Right lung (tissue), 5 donors: ENCODE results near the gene RUNX2. TPM values are rescaled to one million over a fixed set of nuclear protein-coding genes. Genes with fewer than 3 reads are reported as not detected.

Experiments
- DNase-seq, 2 donors: peaks; one replicate each; pipeline ENCODE4 v3.0.0-alpha.2; 2013
- polyA plus RNA-seq, 5 donors: library from polyadenylated mRNA; unstranded; fragments of 120-200 nt; gene quantifications; one replicate each; pipeline versions ENCODE4 v1.2.1 to v1.2.3, GENCODE V29; 2013; ENCODE audit warnings: inconsistent platforms in 1 of 5, low replicate concordance in 1 of 5; ENCODE audit not compliant: insufficient read length in 5 of 5, insufficient read depth in 1 of 5

Gene RUNX2
- polyA plus RNA-seq, 5 donors: 1.8 to 3.9 (median 3.3) TPM

DNA sequence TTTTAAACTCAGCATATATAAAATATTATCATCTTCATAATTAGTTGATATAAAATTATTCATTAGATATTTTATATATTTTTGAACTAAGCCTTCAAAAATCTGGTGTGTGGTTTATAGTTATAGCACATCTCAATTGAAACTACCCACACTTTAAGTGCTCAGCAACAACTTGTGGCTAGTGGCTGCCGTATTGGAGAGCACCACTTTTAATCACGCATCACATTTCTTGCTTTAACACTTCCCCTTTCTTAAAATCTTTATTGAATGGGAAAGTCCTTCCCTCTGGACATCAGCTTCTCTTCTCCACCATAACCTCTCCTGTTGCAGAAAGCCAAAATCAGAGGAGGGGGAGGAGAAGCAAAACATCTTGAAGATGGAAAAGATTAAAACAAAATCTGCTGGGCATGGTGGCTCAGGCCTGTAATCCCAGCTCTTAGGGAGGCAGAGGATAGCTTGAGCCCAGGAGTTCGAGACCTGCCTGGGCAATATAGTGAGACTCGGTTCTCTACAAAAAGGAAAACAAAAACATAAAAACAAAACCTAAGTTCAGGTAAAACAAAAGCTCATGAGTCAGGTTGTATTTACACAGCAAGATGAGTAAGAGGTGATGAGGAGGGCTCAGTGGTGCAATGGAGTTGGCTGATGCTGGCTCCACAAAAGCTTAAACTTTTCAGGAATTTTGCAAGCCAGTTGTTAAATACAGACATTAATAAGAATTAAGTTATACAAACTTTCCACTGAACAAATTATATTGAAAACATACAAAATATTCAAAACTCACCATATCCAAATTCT is 286.6 kb downstream of the RUNX2 start:
- DNase-seq: no peak

DNA sequence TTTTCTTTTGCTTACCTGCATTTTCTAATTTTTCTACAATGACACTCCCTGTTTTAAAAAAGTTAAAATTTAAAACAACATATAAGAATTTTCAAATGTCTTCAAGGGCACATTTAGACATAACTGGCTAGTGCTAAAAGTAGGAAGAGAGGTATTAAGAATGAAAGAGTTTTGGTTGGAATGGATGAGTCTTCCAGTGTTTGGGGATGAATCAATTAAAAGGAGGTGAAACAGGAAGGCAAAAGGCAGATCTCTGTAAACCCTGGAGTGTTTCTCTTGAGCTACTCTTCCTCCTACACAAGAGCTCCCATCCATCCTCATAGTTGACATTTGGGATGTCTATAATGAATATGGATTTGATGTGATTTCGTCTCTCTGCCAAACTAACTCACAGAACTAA is 288.1 kb downstream of the RUNX2 start:
- no peak for DNase-seq

DNA sequence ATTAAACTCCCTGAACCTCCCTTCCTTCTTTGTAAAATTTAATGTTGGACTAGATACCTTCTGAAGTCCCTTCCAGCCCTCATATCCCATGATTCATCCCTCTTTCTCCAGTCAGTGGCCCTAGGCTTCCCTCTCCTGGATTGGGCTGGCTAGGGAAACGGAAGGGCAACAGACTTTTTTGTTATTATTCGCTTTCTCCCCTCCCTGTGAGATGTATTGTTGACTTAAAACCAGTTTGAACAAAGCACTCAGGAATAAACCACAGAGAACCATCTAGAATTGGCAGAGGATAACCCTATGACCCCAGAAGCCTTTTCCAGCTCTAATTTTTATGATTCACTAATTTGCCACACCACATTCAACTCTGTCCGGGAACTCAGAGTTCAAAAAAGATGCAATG is 289.3 kb downstream of the RUNX2 start:
- no peak for DNase-seq

DNA sequence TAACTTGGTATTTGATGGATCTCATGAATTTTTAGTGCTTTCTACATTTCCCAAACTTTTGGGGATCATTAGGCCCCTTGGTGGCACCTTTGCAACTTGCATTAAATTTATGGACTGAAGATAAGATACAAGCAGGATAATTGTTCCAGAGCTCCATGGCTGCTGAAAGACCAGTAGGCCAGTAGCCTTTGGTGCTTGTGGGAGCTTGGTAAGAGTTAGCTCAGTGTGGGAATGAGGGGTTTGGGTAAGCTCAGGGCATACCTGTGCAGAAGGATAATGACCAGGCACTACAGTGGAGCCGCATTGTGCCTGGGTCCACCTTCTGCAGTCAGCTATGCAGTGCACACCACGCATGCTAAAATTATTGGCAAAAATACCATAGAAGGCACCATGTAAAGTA is 290.1 kb downstream of the RUNX2 start:
- DNase-seq: no peak

DNA sequence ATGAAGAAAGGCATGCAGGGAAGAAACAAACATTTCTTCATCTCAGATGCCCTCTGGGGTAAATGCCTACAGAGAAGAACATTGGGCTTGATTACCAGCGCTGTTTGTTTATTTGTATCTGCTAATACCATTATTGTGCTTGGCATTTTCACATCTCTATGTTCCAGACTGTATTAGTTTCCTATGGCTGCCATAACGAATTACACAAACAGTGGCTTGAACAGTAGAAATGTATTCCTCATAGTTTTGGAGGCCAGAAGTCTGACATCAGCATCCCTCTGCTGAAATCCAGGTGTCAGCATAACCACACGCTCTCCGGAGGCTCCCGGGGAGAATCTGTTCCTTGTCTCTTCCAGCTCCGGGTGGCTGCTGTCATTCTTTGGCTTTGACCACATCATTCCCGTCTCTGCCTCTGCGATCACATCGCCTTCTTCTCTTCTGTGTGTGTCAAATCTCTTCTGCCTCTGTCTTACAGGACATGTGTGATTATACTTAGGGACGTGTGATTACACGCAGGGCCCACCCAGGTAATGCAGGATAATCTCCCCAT is 291.2 kb downstream of the RUNX2 start:
- no peak for DNase-seq

DNA sequence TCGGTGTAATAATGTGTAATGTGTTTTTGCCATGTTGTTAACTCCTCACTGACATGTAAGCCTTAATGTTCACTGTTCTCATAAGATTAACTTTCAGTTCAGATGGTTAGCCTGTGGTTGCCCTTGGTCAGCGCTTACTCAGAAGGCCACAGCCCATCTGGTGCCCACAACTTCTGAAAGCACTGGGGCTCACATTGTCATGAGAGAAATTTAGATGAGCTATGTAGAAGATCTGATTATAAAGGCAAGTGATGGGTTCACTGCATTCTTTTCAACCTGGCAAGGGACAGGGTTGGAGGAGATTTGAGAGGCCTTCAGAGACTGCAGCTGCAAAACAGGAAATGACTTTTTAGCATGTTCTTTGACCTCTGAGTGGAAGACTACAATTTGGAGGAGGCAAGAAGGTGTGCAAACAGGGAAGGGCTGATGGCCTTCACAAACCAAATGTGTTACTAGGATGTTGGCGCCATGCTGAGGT is 291.9 kb downstream of the RUNX2 start:
- DNase-seq: no peak

DNA sequence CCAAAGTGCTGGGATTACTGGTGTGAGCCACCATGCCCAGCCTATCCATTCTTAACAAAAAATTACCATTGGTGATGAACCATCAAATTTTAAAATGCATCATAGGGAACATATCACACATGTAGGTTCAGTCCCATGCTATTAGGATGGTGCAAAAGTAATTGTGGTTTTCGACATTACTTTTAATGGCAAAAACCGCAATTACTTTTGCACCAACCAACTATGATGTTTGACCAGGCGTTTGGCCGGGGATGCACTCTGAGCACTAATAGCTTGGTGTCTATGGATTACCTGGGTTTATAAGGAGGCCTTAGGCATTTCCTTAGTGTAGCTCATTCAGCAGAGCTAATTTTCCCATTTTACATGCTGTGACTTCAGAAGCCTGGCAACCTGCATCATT is 296.1 kb downstream of the RUNX2 start:
- no peak for DNase-seq

DNA sequence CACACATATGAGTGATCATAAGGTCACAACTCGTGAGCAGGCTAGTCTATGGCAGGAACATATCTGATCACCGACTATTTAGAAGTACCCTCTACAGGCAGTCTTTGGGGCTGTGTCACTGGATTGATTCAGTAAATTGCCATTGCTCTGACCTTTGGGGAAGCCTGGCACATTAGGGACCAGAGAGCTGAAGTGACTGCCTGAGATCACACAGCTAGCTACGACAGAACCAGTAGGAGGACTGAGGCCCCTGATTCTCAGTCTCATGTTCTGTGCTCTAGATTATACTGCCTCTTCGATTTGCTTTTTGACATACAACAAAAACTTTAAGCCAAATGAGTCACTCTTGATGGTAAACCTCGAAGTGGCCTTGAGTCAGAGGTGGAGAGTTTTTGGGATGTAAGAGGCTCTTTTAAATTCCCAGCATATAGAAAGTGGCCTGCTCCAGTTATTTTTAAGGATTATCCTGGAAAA is 297.1 kb downstream of the RUNX2 start:
- no peak for DNase-seq

DNA sequence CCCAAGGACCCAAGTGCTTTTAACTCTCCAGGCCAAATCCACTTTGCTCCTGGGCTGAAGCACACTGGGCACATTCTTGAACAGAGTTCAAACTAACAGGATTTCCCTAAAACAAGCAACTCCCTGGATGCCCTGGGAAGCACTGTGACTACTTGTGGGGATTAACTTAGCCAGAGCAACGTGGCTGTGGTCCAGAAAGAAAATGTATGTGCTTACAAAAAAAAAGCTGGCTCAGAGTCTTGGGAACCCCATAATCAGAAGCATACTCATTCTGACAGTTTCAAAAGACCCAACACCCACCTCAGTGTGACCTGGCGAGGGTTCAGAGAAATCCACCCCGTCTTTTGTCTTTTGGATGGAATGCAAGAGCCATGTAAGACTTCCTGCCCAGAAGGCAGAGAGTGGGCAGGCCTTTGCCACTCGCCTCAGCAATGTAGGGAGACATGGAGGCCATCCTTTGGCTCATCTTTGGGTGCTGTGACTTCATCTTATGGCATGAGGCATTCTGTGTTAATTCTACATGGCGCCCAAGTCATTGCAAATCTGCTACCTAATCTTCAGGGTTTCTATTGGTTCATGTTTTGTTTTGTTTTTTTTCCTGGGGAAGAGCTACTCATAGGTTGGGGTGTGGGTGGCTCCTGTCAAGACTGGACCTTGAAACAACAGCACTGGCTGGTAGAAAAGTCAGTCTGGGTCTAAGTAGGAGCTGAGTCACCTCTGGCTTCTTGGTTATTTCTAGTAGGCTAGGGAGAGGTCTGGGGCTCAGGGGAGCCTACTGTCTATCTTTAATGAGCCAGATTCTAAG is 298.2 kb downstream of the RUNX2 start:
- DNase-seq: no peak

DNA sequence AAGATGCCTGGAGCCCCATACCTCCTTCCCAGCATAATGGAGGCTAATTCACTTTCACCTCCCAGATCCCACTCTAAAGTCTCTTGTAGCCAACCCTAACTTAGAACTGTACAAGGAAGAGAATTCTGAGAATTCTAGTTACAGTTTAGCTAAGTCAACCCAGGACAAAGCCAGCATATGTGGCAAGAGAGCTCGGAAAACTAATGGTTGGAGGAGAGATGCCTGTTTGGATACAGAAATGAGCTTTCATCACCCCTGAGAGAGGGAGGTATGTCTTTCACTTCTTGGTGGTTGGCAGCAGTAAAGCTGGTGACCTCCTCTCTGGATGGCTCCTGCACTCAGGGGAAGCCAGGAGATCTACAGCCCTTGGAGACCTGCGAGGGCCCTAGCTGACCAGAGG is 302.2 kb downstream of the RUNX2 start:
- no peak for DNase-seq

DNA sequence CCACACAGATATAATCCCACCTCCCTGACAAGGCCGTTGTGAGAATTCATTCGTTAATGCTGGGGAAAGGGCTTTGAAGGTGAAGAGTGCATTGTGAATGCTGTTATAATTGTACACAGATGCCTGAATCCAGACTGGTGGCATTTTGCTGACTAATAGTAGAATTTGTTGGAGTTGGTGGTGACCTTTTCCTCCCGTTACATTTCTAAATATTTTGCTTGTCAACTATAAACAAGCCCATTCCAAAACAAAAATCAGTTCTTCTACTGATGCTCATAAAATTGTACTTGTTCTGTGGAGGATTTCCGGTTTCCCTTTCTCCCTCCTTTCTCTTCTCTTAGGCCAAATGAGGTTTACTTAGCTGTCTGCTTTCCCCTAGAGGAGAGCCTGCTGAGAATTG is 302.7 kb downstream of the RUNX2 start:
- no peak for DNase-seq

DNA sequence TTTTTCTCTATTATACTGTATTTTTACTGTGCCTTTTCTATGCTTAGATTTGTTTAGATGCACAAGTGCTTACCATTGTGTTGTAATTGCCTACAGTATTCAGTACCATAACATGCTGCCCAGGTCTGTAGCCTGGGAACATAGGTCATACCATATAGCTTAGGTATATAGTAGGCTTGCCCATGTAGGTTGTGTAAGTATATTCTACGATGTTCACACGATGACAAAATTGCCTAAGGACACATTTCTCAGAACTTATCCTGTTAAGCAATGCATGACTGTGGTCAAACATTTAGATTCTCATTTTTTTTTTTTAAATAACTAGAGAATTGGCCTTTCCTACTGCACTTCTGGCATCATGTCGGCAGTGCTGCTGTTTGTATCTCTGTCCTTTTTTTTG is 303.3 kb downstream of the RUNX2 start:
- no peak for DNase-seq

DNA sequence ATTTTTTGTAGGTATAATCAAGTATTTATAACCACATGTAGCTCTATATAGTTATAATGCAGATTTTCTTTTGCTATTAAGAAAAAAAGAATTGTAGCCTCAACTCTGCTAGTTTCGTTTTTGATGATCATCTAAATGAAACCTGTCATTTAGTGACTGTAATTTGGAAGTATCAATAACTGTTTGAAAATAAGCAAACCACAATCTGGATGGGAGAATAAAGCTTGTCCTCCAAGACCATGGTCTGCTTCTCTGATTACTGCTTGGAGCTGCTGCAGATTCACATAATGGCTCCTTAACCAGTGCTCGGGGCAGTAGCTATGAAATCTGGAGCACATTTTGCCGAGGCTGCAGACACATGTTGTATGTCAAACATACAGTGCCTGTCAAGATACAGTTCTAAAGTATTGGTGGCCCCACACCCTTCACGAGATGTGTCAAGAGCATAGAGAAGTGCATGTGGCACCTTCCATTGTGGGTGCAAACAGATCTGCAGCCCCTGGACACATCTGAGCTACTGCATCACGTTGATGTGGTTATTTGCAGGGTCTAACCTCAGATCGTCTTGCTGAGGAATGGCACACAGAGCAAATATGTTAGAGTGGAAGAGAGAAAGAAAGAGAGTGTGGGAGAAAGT is 305.3 kb downstream of the RUNX2 start:
- DNase-seq: no peak

DNA sequence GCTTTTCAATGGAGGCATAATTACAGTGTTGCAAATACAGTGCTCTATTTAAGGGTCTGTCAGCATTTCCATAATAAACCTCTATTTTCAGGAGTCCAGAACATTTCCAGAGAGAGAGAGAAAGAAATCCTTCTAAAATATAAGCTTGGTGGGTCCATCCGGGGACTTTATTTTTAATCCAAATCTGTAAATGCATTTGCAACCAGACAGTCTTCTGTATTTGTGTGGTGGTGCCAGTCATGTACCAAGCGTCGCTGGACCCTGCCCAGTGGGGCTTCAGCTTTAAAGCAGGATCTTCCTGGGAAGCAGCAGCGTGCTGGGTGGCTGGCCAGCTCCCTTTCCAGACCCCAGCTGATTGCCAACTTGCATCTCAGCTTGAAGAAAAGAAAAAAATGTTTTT is 306.1 kb downstream of the RUNX2 start:
- DNase-seq: no peak

DNA sequence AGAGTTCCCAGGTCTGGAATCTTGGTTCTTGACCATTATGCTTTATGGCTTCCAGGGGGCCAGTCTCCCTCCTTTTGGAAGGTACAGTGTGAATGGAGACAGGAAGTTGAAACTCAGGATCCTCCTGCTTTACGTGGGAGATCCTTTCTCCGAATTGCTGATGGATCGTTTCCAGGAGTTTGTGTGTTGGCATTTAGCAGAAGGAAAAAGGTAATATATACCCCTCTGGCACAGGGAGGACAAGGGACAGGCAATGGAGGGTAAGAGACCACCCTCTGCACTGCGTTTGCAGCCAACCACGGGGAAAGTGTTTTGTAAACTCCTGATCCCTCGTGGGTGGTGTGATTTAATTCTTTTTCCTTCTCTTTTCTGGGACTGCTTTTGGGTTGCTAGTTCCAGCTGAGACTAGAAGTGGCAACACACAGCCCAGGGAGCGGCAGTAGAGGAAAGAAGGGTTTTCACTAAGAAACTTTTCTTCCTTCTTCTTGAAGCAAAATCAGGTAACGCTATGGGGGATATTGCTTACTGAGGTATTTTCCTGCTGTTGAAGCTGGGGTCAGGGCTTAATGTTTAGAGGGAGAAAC is 307.2 kb downstream of the RUNX2 start:
- no peak for DNase-seq

DNA sequence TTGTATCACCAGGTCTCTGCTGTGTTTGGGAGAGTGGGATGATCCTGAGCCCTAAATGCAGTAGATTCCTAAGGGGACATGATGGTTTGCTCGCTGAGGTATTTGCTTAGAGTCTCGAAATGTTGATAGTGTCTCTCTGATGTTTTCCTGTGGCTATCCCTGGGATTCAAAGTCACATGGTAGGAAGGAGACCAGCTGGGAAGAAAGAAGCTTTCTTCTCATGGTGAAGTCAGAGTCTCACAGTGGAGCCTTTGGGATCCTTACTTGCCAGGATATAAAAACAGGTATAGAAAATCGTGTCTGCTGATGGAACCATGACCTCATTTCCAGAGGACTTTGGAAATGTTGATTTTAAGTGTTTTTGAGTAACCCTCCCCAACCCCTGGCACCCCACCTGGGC is 308.9 kb downstream of the RUNX2 start:
- DNase-seq: no peak

DNA sequence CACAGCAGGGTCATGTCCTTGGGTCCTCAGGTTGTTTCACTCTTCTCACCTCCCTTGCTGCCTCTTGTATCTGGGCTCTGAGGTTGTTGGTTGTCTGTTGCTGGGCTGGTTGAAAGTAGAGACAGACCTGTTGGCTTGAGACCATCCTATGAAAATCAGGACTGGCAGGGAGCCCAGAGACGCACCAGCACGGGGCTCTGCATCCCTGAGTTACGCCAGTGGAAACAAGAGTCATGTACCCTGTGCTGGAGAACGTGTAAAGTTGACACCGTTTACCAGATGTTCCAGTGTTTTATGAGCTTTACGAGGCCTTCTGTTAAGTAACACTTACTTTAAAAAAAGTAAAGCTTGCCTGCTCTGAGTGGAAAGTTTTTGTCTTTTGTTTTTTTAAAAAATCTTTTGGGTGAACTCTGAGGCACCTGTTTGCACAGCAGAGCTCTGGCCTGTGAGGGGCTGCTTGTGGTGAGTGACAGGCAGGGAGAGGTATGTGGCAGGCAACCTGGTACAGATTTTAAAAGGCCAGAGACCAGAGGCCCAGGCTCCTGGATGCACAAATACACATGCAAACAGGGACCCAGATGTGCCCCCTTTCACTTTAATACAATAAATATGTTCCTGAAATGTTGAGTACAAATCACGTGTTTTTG is 309.6 kb downstream of the RUNX2 start:
- no peak for DNase-seq

DNA sequence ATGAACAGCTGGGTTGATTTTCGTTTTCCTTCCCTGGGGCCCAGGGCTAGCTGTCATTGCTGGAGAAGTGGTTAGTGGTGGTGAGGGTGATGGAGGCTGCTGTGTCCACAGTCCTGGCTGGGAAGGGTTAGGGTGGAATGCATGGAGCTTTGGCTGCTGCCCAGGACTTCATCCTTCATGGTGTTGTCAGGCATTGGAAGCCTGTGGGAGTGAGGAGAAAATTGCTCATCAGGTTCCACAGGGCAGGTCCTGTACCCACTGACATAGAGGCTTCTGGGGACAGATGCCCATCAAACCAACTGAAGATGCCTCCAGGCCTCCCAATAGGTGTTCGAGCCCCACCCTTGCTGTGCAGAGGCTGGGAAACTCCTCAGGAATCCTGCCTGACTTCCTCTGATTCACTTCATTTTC is 312.0 kb downstream of the RUNX2 start:
- no peak for DNase-seq

DNA sequence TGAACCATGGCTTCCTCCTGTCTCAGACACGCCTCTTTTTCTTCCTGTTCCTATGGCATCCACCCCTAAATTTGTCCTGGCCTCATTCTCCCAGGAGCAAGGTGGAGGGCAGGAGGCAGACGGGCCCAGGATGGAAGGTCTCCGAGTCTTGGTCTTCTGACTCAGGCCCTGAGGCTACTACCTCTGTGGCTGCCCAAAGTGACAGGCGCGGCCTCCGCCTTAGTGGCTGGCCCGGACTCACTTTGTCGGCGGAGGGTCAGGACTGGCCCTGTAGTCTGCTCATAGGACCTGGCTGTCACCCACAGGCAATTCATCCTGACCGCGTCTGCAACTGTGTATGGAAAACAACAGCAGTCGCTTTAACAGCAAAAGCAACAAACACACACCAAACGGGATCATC is 312.7 kb downstream of the RUNX2 start:
- DNase-seq: no peak

DNA sequence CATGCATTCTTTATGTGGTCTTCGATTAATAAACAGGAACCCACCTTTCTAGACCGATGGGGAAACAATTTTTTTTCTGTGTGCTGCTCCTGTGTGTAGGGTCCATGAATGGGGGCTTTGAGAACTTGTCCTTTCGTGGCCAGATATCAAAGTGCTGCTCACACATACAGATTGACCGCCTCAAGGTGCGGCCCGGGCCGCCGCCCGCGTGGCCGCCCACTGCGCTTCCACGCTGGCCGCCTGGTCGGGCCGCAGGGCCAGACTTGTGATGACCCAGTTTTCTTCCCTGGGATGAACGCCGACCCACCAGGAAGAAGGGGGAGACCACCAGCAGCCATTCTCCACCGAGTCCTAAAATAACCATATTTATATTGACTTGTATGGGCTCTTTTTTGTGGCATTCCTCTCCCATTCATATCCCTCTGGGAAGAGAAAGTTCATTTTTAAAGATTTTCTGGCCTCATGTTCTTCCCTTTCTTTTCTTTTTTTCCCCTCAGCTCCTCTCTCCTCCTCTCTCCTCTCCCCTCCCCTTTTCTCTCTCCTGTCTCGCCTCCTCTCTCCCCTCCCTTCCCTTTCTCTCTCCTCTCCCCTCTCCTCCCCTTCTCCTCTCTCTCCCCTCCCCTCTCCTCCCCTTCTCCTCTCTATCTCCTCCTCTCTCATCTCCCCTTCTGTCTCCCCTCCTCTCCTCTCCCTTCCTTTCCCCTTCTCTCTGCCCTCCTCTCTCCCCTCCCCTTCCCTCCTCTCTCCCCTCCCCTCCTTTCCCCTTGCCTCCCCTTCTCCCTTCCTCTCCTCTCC is 314.4 kb downstream of the RUNX2 start:
- DNase-seq: no peak

DNA sequence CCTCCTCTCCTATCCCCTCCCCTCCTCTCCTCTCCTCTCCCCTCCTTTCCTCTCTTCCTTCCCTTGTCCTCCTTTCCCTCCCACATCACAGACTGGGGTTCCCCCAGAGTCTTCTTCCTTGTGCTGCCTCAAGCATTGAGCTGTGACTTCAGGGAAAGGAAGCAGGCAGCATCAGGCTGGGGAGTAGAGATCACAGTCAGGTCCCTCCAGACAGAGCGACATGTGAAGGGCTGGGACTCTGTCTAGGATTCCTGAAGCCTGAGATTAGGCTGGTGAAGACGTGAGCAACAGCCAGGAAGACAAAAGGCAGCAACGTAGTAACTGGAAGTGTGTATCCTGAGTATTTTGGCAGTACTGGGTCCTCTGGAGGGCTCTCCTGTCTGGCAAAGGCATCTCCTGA is 315.0 kb downstream of the RUNX2 start:
- DNase-seq: no peak
